Lower leg skin (tissue), 4 donors: ENCODE results near the gene CCDC186. TPM values are rescaled to one million over a fixed set of nuclear protein-coding genes. Genes with fewer than 3 reads are reported as not detected.
A peak's percentile ranks its signal among the peaks of the same experiment; 100 is the strongest.

Experiments
- DNase-seq, 2 donors: peaks; one replicate each; pipeline ENCODE4 v3.0.0-alpha.2; 2019; ENCODE audit warnings: low spot score in 2 of 2
- H3K4me3 ChIP-seq: fragments of 200-600 bp; sonication (generic); 2 replicates; pipeline ENCODE4 v1.5.1; 2017; ENCODE audit warnings: mild to moderate bottlenecking, low read depth; ENCODE audit not compliant: poor library complexity, severe bottlenecking
- CTCF ChIP-seq, 3 donors: fragments of 450-650 bp; IDR thresholded peaks; one replicate each; pipeline ENCODE4 v1.5.1; 2016; ENCODE audit warnings: antibody characterized with exemption in 3 of 3, mild to moderate bottlenecking in 3 of 3, moderate library complexity in 2 of 3
- POLR2A ChIP-seq, 2 donors: fragments of 450-650 bp; IDR thresholded peaks; one replicate each; pipeline ENCODE4 v1.6.1; 2016 to 2017; ENCODE audit warnings: antibody characterized with exemption in 2 of 2, mild to moderate bottlenecking in 1 of 2, moderate library complexity in 1 of 2
- WGBS, 2 donors: methylation state at CpG; one replicate each; pipeline ENCODE4 v1.1.5; 2018; 5-methylcytosine and 5-hydroxymethylcytosine counted together
- intact Hi-C: fragments of 100-400 bp; cut with DNase I; formaldehyde crosslinking; loops from one replicate; pipeline ENCODE4 v1.15.0; 2023; ENCODE audit warnings: low total_unique reads
- total RNA-seq, 4 donors: library from RNA; depleted of rRNA; stranded (reverse); fragments of >200 nt; gene quantifications; one replicate each; pipeline ENCODE4 v1.1.0, GENCODE V29; 2016

CCDC186 gene
- total RNA-seq, 4 donors from 2014 or later, result 24.4 to 83.4 (median 33.0) TPM

DNA sequence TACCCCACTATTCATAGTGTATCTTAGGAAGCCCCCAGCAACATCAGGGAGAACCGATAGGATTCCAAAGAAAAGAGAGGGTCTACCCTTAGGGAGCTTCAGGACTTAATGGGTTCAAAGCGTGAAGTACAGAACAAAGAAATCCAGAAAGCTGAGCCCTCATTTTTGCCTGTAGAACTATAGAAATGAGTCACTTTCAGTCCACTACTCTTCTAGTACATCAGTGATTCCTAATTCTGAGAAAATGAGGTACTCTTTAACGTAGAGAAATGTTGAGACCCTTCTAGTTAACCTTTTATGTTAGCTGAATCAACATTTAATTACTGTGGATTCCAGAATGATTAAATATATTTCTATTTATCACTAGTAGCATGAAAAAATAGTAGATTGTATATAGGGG lies 6.9 kb upstream of the CCDC186 start:
- 91 to 92% methylated on average over 3 of the region's 3 CpGs for WGBS, 2 donors
- DNase-seq, result no peak
- TF ChIP-seq CTCF (IDR thresholded peaks at IDR 0.05), result no peak
- TF ChIP-seq POLR2A (IDR thresholded peaks at IDR 0.05), result no peak
- intact Hi-C loops, result no loop called here
- no peak overlapping the region for H3K4me3 ChIP-seq

DNA sequence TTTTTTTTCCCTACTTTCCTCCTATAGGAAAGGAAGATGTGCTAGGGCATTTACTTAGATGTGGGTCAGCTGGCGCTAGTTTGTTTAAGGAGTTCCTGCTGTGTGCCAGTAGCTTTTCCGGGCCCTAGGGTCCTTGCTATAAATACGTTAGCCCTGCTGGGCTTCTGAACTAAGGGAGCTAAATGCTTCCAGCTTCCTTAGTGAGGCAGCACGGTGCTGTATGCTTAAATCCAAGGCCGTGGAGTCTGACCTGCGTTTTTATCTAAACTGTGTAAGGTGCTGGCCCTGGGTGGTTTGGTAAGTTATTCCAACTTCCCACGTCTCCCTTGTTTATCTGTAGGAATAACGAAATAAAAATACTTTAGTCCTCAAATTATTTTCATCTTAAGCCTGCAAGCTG lies 5.7 kb upstream of the CCDC186 start:
- DNase-seq, result no peak
- intact Hi-C loops, result no loop called here
- H3K4me3 ChIP-seq, result no peak overlapping the region
- no peak for TF ChIP-seq CTCF (IDR thresholded peaks at IDR 0.05)
- no peak for TF ChIP-seq POLR2A (IDR thresholded peaks at IDR 0.05)
- WGBS, 2 donors, result 81 to 82% methylated on average over 8 of the region's 8 CpGs

GRCh38 chr10:114179148-114179547 lies 5.1 kb upstream of the CCDC186 start, which contains the start of gene TDRD1:
Gene TDRD1, plus strand, starts transcription at chr10:114179353. Its CDS starts 8,479 bp downstream, at chr10:114187832.
- no peak for DNase-seq
- no peak within 1 kb of the TSS for H3K4me3 ChIP-seq
- TF ChIP-seq CTCF (IDR thresholded peaks at IDR 0.05) (no peak), POLR2A (IDR thresholded peaks at IDR 0.05) (no peak)
- WGBS, 2 donors, result 84 to 86% methylated on average over 28 of the region's 28 CpGs
- intact Hi-C loops, result no loop called here

DNA sequence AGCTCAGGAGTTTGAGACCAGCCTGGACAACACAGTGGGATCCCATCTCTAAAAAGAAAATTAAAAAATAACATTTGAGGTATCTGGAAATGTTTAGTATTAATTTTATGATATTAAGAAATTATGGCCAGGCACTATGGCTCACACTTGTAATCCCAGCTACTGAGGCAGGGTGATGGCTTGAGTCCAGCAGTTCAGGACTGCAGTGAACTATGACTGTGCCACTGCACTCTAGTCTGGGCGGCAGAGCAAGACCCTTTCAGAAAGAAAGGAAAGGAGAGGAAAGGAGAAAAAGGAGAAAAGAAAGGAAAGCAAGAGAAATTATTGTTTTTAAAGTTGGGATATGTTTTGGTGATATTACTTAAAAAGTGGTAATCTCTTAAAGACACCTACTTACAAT lies 2.5 kb upstream of the CCDC186 start:
- no peak overlapping the region for H3K4me3 ChIP-seq

GRCh38 chr10:114175667-114176066 lies 1.7 kb upstream of the CCDC186 start:
- DNase-seq, result no peak
- no peak overlapping the region for H3K4me3 ChIP-seq
- intact Hi-C loops, result no loop called here
- TF ChIP-seq CTCF (IDR thresholded peaks at IDR 0.05), result no peak
- no peak for TF ChIP-seq POLR2A (IDR thresholded peaks at IDR 0.05)
- 91 to 95% methylated on average over 1 of the region's 1 CpG for WGBS, 2 donors

More for the DNA sequence above, 2.5 kb upstream of the CCDC186 start:
- WGBS, 2 donors, result 96 to 100% methylated on average over 1 of the region's 1 CpG
- intact Hi-C loops, result no loop called here
- no peak for DNase-seq
- TF ChIP-seq CTCF (IDR thresholded peaks at IDR 0.05) (no peak), POLR2A (IDR thresholded peaks at IDR 0.05) (no peak)

GRCh38 chr10:114174695-114175188 lies 739 bp upstream of the CCDC186 start:
- DNase-seq, result peak; percentile 69 to 92
- peak overlapping the region; percentile 100 for H3K4me3 ChIP-seq
- intact Hi-C loops, result no loop called here
- WGBS, 2 donors, result 0 to 1% methylated on average over 18 to 19 of the region's 19 CpGs
- TF ChIP-seq CTCF (IDR thresholded peaks at IDR 0.05) (no peak), POLR2A (IDR thresholded peaks at IDR 0.05) (no peak)
